GM23338 (cell line): ENCODE measurements around the gene DNAI2. TPM values are rescaled to one million over a fixed set of nuclear protein-coding genes. Genes with fewer than 3 reads are reported as not detected.

Experiments
- ATAC-seq: fragments of 200-7000 bp; cut with Tn5 transposase; 3 replicates; pipeline ENCODE4 v1.9.1; 2020
- DNase-seq: peaks from one replicate; pipeline ENCODE4 v3.0.0-alpha.2; 2015; ENCODE audit warnings: low spot score
- H2AFZ ChIP-seq: fragments of 200-600 bp; sonication (generic); 2 replicates; pipeline ENCODE4 v1.8.0; 2016; ENCODE audit warnings: antibody characterized with exemption, mild to moderate bottlenecking, moderate library complexity
- H3F3A ChIP-seq: fragments of 200-600 bp; sonication (generic); replicated peaks from 2 replicates; pipeline ENCODE4 v1.8.0; 2017; ENCODE audit warnings: antibody characterized with exemption, mixed run types, low read depth
- H3K27ac ChIP-seq: fragments of 200-600 bp; sonication (generic); 2 replicates; pipeline ENCODE4 v1.6.1; 2016; ENCODE audit warnings: low read depth
- H3K27me3 ChIP-seq: fragments of 200-600 bp; sonication (generic); 2 replicates; pipeline ENCODE4 v1.8.0; 2016; ENCODE audit warnings: mild to moderate bottlenecking, mixed run types, moderate library complexity; ENCODE audit not compliant: insufficient read depth
- H3K36me3 ChIP-seq: fragments of 200-600 bp; sonication (generic); 2 replicates; pipeline ENCODE4 v1.8.0; 2016; ENCODE audit warnings: mild to moderate bottlenecking; ENCODE audit not compliant: insufficient read depth
- H3K4me1 ChIP-seq: fragments of 200-600 bp; sonication (generic); 2 replicates; pipeline ENCODE4 v1.8.0; 2016; ENCODE audit warnings: mild to moderate bottlenecking, moderate library complexity; ENCODE audit not compliant: insufficient read depth
- H3K4me2 ChIP-seq: fragments of 200-600 bp; sonication (generic); 2 replicates; pipeline ENCODE4 v1.7.1; 2017; ENCODE audit warnings: mixed run types
- H3K4me3 ChIP-seq: fragments of 200-600 bp; sonication (generic); 2 replicates; pipeline ENCODE4 v1.6.1; 2016; ENCODE audit warnings: mixed run types
- H3K79me2 ChIP-seq: fragments of 200-600 bp; sonication (generic); replicated peaks from 2 replicates; pipeline ENCODE4 v1.8.0; 2017; ENCODE audit warnings: mild to moderate bottlenecking; ENCODE audit not compliant: insufficient read depth
- H3K9me2 ChIP-seq: fragments of 200-600 bp; sonication (generic); 2 replicates; pipeline ENCODE4 v1.8.0; 2017; ENCODE audit not compliant: insufficient read depth
- H4K20me1 ChIP-seq: fragments of 200-600 bp; sonication (generic); replicated peaks from 2 replicates; pipeline ENCODE4 v1.8.0; 2017; ENCODE audit warnings: mild to moderate bottlenecking; ENCODE audit not compliant: insufficient read depth
- H3K27ac Mint-ChIP-seq: 2 replicates; pipeline ENCODE4 v1.8.0; 2020; ENCODE audit warnings: inconsistent platforms, mild to moderate bottlenecking, moderate library complexity, mixed read lengths
- H3K27me3 Mint-ChIP-seq: 3 replicates; pipeline ENCODE4 v1.8.0; 2022; ENCODE audit warnings: low read depth, mild to moderate bottlenecking, moderate library complexity, mixed read lengths, inconsistent platforms; ENCODE audit not compliant: insufficient read depth, poor library complexity
- H3K36me3 Mint-ChIP-seq: 3 replicates; pipeline ENCODE4 v1.8.0; 2021; ENCODE audit warnings: low read depth, mild to moderate bottlenecking, inconsistent platforms, moderate library complexity, mixed read lengths
- H3K4me1 Mint-ChIP-seq: 3 replicates; pipeline ENCODE4 v1.8.0; 2020; ENCODE audit warnings: mild to moderate bottlenecking, inconsistent platforms, mixed read lengths
- H3K4me3 Mint-ChIP-seq: 3 replicates; pipeline ENCODE4 v1.8.0; 2021; ENCODE audit warnings: moderate library complexity, mild to moderate bottlenecking, inconsistent platforms, mixed read lengths
- H3K9me3 Mint-ChIP-seq: 3 replicates; pipeline ENCODE4 v1.8.0; 2020; ENCODE audit warnings: moderate library complexity, mild to moderate bottlenecking, inconsistent platforms, mixed read lengths
- CREB1 ChIP-seq: fragments of 250-450 bp; sonication (Bioruptor Pico); IDR thresholded peaks from 2 replicates; pipeline ENCODE4 v1.5.0; 2020; ENCODE audit warnings: low read depth, mild to moderate bottlenecking, moderate library complexity
- CTCF ChIP-seq, 2 experiments: fragments of 200-600 bp in 1 of 2; sonication (generic) in 1 of 2; conservative IDR thresholded peaks; 2 replicates each; pipeline versions ENCODE4 v1.5.1 to v1.6.1; 2016 to 2017; ENCODE audit warnings: antibody characterized with exemption in 2 of 2, low read depth in 2 of 2, mild to moderate bottlenecking in 2 of 2, moderate library complexity in 1 of 2
- EZH2 ChIP-seq: fragments of 200-600 bp; sonication (generic); IDR thresholded peaks from one replicate; pipeline ENCODE4 v1.8.0; 2017; ENCODE audit warnings: antibody characterized with exemption, mild to moderate bottlenecking, low read depth; ENCODE audit not compliant: unreplicated experiment
- EZH2phosphoT487 ChIP-seq: fragments of 200-600 bp; sonication (generic); IDR thresholded peaks from one replicate; pipeline ENCODE4 v1.8.1; 2018; ENCODE audit warnings: antibody characterized with exemption; ENCODE audit not compliant: unreplicated experiment
- JUNB ChIP-seq: IDR thresholded peaks from one replicate; pipeline ENCODE4 v1.6.1; 2016; ENCODE audit warnings: antibody characterized with exemption; ENCODE audit not compliant: unreplicated experiment
- NANOG ChIP-seq: IDR thresholded peaks from 2 replicates; pipeline ENCODE4 v1.6.1; 2016; ENCODE audit warnings: antibody characterized with exemption, borderline replicate concordance
- POLR2AphosphoS5 ChIP-seq: IDR thresholded peaks from 2 replicates; pipeline ENCODE4 v1.6.1; 2016; ENCODE audit warnings: antibody characterized with exemption, low read depth
- STAT1 ChIP-seq: IDR thresholded peaks from one replicate; pipeline ENCODE4 v1.6.1; 2016; ENCODE audit warnings: antibody characterized with exemption; ENCODE audit not compliant: unreplicated experiment
- ZNF114 ChIP-seq: fragments of 250-450 bp; sonication (Bioruptor Pico); IDR thresholded peaks from 2 replicates; pipeline ENCODE4 v1.5.0; 2020; ENCODE audit warnings: mild to moderate bottlenecking, moderate library complexity
- ZNF331 ChIP-seq: fragments of 250-450 bp; sonication (Bioruptor Pico); IDR thresholded peaks from 2 replicates; pipeline ENCODE4 v1.5.0; 2020; ENCODE audit warnings: low read depth, mild to moderate bottlenecking, moderate library complexity
- ZNF462 ChIP-seq: fragments of 250-450 bp; sonication (Bioruptor Pico); IDR thresholded peaks from 2 replicates; pipeline ENCODE4 v1.5.0; 2020; ENCODE audit warnings: mild to moderate bottlenecking, moderate library complexity
- polyA plus RNA-seq: library from polyadenylated mRNA; unstranded; fragments of >200 nt; fragmentation: Nextera tagmentation; extraction: Ambion mirVana; gene quantifications from 2 replicates; pipeline ENCODE4 v1.2.1, GENCODE V29; 2016
- total RNA-seq: library from RNA; depleted of rRNA; stranded (reverse); fragments of >200 nt; shearing (Covaris generic); gene quantifications from 2 replicates; pipeline ENCODE4 v1.2.3, GENCODE V29; 2014
- TF ChIP-seq, protein P1 (sequence below): IDR thresholded peaks from one replicate; pipeline ENCODE4 v1.6.1; 2018; ENCODE audit warnings: antibody characterized with exemption; ENCODE audit not compliant: unreplicated experiment
- TF ChIP-seq, protein P2 (sequence below): IDR thresholded peaks from 2 replicates; pipeline ENCODE4 v1.6.1; 2016; ENCODE audit warnings: antibody characterized with exemption

The DNAI2 gene
- total and polyA plus RNA-seq, 2 experiments from 2014 or later, result 0.21 TPM; not detected in 1

- Mint-ChIP-seq H3K27ac (no peak overlapping the region), H3K4me3 (no peak overlapping the region; the same call in 2 of the 3 replicates), H3K9me3 (no peaks in the 10 kb centered on the region; the same call in 2 of the 3 replicates), H3K36me3 (no peaks in the 10 kb centered on the region), H3K4me1 (peaks cover 30% of the 10 kb centered on the region), H3K27me3 (peaks cover 28% of the 10 kb centered on the region)
- no peaks in the 10 kb centered on the region for H3K79me2 ChIP-seq
- no peak for ATAC-seq
- no peaks in the 10 kb centered on the region for H4K20me1 ChIP-seq
- H3K36me3 ChIP-seq, result no peaks in the 10 kb centered on the region
- H3K9me2 ChIP-seq, result no peaks in the 10 kb centered on the region
- TF ChIP-seq, protein P1, sequence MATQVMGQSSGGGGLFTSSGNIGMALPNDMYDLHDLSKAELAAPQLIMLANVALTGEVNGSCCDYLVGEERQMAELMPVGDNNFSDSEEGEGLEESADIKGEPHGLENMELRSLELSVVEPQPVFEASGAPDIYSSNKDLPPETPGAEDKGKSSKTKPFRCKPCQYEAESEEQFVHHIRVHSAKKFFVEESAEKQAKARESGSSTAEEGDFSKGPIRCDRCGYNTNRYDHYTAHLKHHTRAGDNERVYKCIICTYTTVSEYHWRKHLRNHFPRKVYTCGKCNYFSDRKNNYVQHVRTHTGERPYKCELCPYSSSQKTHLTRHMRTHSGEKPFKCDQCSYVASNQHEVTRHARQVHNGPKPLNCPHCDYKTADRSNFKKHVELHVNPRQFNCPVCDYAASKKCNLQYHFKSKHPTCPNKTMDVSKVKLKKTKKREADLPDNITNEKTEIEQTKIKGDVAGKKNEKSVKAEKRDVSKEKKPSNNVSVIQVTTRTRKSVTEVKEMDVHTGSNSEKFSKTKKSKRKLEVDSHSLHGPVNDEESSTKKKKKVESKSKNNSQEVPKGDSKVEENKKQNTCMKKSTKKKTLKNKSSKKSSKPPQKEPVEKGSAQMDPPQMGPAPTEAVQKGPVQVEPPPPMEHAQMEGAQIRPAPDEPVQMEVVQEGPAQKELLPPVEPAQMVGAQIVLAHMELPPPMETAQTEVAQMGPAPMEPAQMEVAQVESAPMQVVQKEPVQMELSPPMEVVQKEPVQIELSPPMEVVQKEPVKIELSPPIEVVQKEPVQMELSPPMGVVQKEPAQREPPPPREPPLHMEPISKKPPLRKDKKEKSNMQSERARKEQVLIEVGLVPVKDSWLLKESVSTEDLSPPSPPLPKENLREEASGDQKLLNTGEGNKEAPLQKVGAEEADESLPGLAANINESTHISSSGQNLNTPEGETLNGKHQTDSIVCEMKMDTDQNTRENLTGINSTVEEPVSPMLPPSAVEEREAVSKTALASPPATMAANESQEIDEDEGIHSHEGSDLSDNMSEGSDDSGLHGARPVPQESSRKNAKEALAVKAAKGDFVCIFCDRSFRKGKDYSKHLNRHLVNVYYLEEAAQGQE, result no peak
- TF ChIP-seq EZH2 (no peak), POLR2AphosphoS5 (no peak), EZH2phosphoT487 (no peak), ZNF331 (CRISPR knock-in tag) (no peak), ZNF462 (CRISPR knock-in tag) (no peak), STAT1 (no peak), CTCF (conservative IDR thresholded peaks at IDR 0.05; ENCODE audit: low read depth in 2 of 2) (no peak), CREB1 (no peak), NANOG (no peak), ZNF114 (CRISPR knock-in tag) (no peak), JUNB (no peak)
- TF ChIP-seq, protein P2, sequence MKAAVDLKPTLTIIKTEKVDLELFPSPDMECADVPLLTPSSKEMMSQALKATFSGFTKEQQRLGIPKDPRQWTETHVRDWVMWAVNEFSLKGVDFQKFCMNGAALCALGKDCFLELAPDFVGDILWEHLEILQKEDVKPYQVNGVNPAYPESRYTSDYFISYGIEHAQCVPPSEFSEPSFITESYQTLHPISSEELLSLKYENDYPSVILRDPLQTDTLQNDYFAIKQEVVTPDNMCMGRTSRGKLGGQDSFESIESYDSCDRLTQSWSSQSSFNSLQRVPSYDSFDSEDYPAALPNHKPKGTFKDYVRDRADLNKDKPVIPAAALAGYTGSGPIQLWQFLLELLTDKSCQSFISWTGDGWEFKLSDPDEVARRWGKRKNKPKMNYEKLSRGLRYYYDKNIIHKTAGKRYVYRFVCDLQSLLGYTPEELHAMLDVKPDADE, result no peak
- no peak overlapping the region for H2AFZ ChIP-seq
- H3K4me3 ChIP-seq, result no peak overlapping the region
- peaks cover 5% of the 10 kb centered on the region; the same call in 1 of the 2 replicates for H3K4me1 ChIP-seq
- H3K27me3 ChIP-seq, result peaks cover 20% of the 10 kb centered on the region
- H3K27ac ChIP-seq, result no peak overlapping the region
- no peak for DNase-seq
- no peak overlapping the region for H3K4me2 ChIP-seq
- no peaks in the 10 kb centered on the region for H3F3A ChIP-seq
Measured at GRCh38 chr17:74272731-74273201, 1.3 kb upstream of the DNAI2 start.
